ENCODE data around the gene GGN.
"Not testable (repeated sequence)": the region's sequence is repeated elsewhere in the genome, so short reads cannot be mapped to it uniquely, and the experiment has no call there.

GGN gene, protein sequence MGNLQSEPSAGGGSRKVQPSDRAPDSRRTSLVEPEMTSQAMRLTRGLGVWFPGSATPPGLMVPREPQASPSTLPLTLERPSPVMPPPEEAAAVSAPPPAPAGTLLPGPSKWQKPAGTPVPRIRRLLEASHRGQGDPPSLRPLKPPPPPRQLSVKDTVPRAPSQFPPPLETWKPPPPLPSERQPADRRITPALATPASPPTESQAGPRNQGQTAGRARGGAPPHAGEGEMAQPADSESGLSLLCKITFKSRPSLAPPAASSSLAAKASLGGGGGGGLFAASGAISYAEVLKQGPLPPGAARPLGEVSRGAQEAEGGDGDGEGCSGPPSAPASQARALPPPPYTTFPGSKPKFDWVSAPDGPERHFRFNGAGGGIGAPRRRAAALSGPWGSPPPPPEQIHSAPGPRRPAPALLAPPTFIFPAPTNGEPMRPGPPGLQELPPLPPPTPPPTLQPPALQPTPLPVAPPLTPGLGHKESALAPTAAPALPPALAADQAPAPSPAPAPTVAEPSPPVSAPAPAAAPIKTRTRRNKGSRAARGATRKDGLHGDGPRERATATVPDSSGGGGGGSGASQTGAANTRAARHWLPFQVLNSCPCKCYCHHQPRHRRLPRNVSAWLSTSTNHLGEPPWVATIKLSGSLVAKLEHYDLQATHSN

DNA sequence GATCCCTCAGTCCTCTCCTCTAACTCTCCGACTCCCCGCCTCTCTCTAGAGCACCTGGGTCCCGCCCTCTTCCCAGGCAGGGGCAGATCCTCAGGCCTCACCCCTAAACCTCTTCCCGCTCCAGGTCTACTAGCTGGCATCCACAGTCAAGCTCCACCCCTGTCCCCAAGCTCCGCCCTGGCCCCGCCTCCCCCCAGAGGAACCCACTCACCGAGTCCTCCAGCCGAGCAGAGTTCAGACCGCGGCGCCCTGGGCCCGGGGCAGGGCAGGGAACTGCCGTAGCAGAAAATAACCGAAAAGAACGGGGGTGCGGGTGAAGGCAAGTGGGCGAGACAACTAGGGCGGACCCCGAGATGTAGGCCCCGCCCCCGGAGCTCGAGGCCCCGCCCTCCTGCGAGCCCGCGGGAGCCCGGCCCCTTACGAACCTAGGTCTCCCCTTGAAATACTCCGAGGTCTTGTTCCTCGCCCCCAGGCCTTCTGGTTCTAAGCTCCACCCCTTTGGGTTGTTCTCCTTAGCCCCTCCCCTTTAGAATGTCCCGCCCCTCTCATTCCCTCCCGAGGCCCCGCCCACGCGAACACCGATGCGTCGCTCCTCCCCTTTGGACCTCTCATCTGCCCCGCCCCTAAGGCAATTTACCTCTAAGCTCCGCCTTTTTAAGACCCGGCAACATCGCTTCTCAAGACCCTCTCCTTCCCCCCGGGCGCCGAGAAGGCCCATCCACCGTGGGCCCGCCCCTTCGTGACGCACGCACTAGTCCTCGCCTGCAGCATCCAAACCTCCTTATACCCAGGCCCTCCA lies at the start of gene GGN:
Gene GGN (minus strand): TSS at position 485 of the 799 bp plus-strand sequence. CDS start 773 bp downstream, outside the sequence.
- DNase-seq (ENCODE audit: low read depth) = peak; percentile 53

DNA sequence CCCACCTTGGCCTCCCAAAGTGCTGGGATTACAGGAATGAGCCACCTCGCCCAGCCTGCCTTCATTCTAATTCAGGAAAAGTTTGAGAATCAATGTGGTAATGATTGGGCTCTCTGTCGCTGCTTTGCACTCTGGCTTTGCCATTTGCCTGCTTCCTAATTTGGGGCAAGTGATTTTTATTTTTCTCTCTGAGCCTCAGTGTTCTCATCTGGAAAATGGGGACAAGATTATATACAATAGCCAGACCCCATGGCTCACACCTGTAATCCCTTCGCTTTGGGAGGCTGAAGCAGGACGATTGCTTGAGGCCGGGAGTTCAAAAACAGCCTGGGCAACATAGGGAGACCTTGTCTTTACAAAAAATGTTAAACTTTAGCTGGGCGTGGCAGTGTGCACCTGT lies 49.5 kb upstream of the GGN start:
- no peak for DNase-seq (ENCODE audit: low read depth)

DNA sequence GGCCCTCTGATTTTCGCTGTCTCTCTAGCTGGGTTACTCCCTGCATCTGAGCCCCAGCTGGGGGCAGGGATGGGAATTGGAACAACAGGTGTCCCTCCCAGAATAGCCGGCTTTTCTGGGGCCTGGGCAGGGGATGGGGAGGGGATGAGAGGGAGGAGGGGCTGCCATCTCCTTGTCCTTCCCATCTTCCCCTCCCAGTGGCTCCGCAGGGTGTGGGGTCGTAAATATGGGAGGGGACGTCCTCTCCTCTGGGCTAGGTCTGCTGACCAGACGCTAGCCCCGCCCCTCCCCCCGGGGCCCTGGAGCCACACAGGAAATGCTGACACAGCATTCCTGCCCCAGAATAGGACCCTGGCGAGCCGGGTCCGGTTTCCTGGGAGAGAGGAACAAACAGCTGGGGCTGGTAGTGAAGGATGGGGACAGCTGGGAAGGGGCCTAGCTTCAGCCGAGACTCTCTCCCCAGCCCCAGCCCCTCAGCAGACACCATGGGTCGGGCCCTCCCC lies 46.8 kb upstream of the GGN start:
- no peak for DNase-seq (ENCODE audit: low read depth)

DNA sequence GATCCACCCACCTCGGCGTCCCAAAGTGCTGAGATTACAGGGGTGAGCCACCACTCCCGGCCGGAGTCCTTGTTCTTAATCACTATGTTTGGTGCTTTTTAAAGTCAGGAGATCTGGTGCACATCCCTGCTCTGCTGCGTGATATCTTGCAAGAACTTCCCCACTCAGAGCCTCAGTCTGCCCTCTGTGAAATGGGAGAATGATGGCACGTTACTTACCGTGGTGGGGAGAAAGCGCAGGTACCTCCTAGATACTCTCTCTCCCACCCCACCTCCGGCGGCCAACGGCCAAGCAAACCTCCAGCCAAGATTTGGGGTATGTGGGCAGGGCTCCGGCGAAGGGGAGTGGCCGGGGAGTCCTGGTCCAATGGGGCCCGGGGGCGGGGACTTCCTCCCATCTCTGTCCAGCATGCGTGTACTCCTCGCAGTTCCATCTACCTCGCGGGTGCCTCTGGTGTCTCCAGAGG lies 45.5 kb upstream of the GGN start, which contains the start of gene RYR1:
Gene RYR1 (plus strand): TSS at position 424 of the 466 bp plus-strand sequence. CDS start 139 bp downstream, outside the sequence.
- DNase-seq (ENCODE audit: low read depth) = no peak

DNA sequence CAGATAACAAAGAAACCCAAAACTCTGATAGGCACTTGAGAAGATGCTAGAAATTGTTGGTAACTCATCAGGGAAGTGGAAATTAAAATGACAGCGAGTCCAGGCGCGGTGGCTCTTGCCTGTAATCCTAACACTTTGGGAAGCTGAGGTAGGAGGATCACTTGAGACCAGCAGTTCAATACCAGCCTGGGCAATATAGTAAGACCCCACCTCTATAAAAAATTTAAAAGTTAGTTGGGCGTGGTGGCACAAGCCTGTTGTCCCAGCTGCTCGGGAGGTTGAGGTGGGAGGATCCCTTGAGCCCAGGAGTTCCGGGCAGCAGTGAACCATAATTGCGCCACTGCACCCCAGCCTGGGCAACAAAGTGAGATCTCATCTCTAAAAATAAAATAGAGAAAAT lies 43.1 kb upstream of the GGN start:
- DNase-seq (ENCODE audit: low read depth) = no peak

DNA sequence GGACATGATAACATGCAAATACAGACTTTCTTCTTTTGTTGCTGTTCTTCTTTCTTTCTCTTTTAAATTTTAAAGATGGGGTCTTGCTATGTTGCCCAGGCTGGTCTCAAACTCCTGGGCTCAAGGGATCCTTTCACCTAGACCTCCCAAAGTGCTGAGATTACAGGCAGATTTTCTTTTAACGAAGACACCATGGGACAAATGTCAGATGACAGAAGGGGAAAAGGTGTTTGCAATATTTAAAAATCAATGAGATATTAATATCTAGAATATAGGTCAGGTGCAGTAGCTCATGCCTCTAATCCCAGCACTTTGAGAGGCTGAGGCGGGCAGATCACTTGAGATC lies 42.0 kb upstream of the GGN start:
- DNase-seq (ENCODE audit: low read depth) = no peak

DNA sequence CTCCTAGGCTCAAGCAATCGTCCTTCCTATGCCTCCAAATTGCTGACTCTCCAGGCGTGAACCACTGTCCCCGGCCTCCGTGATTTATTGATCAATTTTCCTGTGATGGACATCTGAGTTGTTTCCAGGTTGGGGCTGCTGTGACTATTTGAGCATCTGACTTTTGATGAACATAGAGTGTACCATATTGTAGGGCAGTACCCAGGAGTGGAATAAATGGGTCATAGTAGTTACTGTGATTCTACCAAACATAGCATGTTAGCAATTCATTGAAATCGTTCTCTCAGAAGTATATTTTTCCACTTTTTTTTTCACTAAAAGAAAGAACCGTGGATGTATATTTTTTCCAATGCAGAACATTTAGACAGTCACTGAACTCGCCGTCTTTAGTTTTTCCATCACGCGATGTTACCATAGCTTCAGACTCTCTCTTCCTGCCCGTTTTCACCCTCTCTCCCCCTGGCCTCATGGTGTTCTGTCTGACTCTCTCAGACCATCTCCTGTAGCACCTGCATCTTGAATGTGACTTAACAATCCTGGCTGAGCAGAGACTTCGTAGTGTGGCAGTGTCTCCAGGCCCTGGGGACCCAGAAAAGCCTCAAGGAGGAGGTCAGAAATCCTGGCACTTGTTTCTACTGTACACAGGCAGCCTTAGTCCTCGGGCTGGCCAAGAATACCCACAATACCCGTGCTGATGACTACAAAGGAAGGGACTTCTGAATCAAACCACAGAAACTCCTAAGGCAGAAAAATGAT lies 41.4 kb upstream of the GGN start:
- DNase-seq (ENCODE audit: low read depth) = no peak

DNA sequence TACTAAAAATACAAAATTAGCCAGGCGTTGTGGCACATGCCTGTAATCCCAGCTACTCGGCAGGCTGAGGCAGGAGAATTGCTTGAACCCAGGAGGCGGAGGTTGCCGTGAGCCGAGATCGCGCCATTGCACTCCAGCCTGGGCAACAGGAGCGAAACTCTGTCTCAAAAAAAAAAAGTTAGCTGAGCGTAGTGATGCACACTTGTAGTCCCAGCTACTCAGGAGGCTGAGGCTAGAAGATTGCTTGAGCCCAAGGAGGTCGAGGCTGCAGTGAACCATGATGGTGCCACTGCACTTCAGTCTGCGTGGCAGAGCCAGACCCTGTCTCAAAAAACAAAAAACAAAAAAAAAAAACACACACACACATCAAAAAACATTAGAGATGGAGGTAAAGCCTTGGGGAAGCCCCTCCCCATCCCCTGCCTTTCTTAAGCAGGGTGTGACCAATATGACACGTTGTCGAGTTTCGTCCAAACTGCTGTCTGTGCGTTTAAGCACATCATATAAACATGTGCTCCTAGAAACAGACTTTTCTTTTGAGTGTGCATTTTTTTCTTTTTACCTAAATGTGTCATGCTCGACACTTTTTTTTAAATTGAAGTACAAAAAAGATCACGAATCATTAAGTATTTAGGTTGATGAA lies 39.3 kb upstream of the GGN start:
- DNase-seq (ENCODE audit: low read depth) = not testable (repeated sequence)

DNA sequence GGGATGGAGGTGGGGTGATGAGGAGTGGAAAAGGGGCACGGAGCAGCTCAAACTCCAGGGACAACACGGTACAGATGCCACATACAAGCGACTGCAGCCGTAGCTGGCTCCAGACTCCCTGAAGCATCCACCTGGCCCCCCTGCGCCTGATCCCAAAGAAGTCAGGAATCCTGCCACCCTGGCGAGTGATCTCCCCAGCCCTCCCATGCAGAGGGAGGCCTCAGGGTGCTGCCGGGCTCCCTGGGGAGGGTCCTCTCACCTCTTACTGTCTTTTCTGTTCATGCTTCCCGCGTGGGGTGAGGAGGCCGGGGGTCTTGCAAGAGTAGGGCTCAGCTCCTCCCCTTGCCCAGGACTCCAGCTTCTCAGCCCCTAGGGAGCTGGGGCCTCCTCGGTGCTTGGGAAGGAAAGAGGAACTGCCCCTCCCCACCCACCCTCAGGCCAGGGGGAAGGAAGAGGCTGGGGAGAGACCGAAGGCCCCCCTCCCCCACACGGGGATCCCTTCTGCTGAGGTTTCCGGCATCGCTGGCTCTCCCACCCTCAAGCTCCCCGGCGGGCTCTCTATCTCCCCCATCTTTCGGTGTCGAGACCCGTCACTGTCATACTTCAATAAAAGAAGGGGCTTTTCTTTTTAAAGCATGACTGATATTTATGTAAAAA lies 38.1 kb upstream of the GGN start, which contains the start of gene RASGRP4:
Gene RASGRP4 (minus strand): TSS at position 410 of the 657 bp plus-strand sequence. CDS start 128 bp downstream, at position 282.
- no peak for DNase-seq (ENCODE audit: low read depth)

DNA sequence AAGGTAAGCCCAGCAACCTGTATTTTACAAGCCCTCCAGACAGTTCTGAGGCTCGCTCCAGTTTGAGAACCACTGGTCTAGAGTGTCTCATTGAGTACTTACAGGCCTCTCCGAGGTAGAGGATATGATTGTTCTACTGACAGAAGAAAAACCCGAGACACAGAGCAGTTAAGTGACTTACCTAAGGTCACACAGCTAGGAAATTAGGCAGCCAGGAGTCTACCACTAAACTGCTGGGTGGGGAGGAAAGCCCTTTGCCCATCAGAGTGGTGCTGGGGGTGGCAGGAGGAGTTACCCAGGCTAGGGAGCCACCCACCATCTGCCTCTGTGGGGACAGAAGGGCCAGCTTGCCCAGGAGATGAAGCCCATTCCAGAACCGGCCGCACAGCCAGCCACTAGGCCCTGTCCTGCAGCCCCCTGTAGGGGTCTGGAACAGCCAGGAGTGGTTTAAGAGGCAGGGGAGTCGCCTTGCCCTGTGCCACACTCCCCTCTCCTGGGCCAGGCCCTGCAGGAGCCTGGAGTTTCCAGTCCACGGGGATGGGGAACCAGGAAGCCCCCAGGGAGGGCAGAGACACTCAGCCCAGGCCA lies 37.5 kb upstream of the GGN start:
- DNase-seq (ENCODE audit: low read depth) = no peak

DNA sequence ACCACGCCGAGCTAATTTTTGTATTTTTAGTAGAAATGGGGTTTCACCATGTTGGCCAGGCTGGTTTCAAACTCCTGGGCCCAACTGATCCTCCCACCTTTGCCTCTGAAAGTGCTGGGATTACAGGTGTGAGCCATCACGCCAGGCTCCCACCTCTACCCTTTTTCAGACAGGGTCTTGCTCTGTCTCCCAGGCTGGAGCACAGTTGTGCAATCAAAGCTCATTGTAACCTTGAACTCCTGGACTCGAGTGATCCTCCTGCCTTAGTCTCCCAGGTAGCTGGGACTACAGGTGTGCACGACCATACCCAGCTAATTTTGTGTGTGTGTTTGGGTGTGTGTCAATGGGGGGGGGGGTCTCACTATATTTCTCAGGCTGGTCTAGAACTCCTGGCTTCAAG lies 36.4 kb upstream of the GGN start:
- no peak for DNase-seq (ENCODE audit: low read depth)

DNA sequence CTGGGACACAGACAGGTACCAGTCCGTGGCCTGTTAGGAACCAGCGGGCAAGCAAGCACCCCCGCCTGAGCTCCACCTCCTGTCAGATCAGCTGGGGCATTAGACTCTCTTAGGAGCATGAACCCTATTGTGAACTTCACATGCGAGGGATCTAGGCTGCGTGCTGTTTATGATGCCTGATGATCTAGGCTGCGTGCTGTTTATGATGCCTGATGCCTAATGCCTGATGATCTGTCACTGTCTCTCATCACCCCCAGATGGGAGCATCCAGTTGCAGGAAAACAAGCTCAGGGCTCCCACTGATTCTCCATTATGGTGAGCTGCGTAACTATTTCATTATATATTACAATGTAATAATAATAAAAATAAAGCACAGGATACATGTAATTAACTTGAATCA lies 34.6 kb upstream of the GGN start:
- no peak for DNase-seq (ENCODE audit: low read depth)

DNA sequence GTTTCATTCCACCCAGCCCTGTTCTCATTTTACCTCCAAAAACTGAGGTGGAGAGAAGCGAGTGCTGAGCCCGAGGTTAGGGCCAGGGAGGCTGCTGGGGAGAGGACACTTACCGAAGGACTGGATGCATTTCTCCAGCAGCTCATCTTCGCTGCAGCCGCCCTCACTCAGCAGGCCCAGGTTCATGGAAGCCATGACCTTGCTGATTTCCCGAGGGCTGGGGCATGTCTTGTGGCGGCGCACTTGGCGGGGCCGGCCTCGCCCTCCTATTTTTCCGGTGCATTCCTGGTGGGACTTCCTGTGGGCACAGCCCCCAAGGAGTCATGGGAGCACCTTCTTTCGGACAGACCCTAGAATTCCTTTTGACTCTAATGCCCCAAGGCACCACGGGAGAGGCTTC lies 34.0 kb upstream of the GGN start:
- DNase-seq (ENCODE audit: low read depth) = no peak

DNA sequence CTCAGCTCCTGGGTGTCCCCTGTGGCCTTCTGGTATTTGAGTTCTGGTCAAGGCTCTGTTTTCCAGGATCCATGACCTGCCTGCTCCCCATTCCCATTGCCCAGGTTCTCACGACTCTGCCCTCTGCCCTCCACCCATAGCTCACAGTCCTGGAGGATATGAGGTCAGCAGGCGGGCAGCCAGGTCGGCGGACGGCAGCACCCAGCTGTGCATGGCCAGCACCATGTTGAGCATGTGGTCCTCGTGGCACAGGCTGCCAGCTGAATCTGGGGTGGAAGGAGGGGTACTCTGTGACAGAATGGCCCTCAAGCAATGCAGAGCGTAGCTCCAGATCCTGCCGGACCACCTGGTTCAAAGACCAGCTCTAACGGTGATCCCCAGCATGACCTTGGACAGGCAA lies 33.1 kb upstream of the GGN start:
- no peak for DNase-seq (ENCODE audit: low read depth)

DNA sequence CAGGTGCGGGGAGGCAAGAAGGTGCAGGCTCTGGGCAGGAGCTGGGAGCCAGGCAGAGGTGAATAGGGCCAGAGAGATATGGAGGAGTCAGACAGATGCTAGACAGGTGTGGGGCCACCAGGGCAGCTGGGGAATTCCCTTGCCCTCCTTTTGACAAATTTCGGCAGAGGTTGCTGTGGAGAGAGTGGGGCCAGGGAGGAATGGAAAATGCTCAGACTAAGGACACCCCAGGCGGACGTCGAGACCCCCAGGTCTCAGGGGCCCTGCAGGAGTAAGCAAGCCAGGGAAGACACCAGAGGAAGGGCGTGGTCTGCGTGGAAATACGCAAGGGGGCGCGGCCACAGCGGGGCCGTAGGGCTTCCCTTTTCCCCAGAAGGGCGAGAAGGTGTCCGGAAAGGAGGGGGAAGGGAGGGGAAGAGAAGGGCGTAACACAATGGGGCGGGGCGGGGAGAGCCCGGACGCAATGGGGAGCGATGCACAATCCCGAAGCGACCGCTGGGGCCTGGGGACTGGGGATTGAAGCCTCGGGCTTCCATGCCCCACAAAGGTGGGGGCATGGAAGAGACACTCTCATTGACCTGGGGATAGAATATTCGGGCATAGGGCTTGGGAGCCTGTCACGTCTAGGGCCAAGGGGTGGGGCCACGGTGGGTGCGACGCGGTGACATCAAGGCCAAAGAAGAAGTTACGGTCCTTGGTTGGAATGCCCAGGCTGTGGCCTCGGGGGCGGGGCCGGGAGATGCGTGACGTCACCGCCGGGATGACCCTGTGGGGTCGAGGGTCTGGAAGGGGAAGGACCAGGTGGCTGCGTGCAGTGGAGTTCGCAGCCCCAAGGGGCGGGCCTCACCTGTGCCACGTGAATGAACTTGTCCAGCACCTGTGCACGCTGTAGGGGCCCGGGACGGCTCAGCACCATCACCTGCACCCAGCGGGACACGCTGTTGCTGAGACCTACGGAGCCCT lies 30.0 kb upstream of the GGN start:
- DNase-seq (ENCODE audit: low read depth) = peak; percentile 23

DNA sequence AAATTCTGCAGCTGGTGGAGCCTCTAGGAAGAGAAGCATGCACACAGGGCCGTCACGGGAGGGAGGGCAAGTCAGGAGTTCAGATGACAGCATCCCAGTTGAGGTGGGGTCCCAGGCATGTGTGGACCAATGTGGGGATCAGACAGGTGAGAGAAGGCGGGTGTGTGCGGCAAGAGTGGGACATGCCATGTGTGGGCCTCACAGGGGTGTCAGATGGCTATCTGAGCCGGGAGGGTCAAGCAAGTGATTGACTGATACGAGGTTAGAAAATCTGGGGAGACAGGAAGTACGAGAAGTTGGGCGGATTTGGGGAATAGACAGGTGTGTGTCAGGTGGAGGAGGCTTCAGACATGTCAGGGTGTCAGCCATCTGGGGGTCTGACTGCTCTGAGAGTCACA lies 29.3 kb upstream of the GGN start:
- no peak for DNase-seq (ENCODE audit: low read depth)

DNA sequence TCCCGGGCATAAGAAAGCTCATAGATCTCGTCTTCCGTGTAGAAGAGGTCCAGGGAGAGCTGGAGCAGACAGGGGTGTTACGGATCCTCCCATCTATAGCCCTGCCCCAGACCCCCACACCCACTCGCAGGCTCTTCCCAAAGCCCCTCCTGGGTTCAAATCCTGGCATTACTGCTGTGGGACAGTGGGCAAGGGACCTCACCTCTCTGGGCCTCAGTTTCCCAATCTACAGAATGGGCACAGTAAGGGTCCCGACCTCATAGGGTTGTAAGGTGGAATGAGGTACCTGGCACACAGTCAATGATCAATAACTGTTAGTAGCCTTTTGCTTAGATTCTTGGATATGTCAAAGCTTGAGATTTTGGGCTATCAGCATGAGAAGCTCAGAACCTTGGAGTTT lies 25.6 kb upstream of the GGN start:
- DNase-seq (ENCODE audit: low read depth) = no peak

DNA sequence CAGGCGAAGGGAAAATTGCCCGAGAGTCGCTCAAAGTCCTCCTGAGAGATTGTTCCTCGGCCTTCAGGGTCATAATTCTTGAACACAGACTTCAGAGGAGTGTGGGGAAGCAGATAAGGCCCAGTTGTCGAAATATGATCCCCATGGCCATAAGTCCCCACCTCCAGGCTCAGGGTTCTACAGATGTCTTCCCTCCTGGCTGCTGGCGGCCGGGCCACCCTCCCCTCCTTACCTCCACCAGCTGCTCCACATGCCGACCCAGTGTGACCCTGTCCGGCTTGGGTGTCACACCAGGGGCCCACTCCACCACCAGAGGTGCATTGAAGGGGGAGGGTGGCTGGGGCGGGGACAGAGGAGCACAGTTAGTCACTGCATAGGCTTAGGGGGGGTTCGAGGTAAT lies 25.1 kb upstream of the GGN start:
- no peak for DNase-seq (ENCODE audit: low read depth)

DNA sequence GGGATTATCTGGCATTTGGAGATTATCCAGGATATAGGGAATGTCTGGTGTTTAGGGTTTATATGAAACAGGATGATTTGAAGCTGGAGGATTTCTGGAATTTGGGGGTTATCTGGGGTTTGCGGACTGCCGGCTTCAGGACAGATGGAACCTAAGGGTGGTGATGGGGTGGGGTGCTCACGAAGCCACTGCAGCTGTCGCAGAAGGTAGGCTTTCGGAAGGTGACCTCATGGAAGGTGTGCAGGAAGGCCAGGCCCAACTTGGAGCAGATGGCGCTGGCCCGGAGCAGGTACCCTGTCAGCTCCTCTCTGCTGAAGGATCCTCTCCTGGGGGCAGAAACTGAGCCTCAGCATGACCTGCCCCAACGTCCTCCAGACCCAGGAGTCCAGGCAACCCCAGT lies 24.7 kb upstream of the GGN start:
- DNase-seq (ENCODE audit: low read depth) = no peak
